GM19452 (cell line): ENCODE results near the gene ZCCHC8.
"Not testable (repeated sequence)": the region's sequence is repeated elsewhere in the genome, so short reads cannot be mapped to it uniquely, and the experiment has no call there.

Source experiments
- ATAC-seq: cut with Tn5 transposase; IDR thresholded peaks from one replicate; pipeline ENCODE4 v1.9.1; 2021; ENCODE audit not compliant: unreplicated experiment

Gene ZCCHC8

GRCh38 chr12:122435186-122435585 lies 65.5 kb downstream of the ZCCHC8 start:
- ATAC-seq = no peak

DNA sequence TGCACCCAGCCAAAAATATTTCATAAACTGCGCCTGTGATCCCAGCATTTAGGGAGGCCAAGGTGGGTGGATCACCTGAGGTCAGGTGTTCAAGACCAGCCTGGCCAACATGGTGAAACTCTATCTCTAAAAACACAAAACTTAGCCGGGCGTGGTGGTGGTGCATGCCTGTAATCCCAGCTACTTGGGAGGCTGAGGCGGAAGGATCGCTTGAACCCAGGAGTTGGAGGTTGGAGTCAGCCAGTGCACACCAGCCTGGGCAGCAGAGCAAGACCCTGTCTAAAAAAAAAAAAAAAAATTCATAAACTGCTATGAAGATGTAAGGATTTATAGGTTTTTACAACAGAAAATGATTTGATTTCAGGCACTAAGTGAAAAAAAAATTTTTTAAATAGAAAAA lies 71.7 kb downstream of the ZCCHC8 start:
- ATAC-seq = not testable (repeated sequence)

- no peak for ATAC-seq
These were observed 73.3 kb downstream of the ZCCHC8 start for GRCh38 chr12:122427403-122427802.

DNA sequence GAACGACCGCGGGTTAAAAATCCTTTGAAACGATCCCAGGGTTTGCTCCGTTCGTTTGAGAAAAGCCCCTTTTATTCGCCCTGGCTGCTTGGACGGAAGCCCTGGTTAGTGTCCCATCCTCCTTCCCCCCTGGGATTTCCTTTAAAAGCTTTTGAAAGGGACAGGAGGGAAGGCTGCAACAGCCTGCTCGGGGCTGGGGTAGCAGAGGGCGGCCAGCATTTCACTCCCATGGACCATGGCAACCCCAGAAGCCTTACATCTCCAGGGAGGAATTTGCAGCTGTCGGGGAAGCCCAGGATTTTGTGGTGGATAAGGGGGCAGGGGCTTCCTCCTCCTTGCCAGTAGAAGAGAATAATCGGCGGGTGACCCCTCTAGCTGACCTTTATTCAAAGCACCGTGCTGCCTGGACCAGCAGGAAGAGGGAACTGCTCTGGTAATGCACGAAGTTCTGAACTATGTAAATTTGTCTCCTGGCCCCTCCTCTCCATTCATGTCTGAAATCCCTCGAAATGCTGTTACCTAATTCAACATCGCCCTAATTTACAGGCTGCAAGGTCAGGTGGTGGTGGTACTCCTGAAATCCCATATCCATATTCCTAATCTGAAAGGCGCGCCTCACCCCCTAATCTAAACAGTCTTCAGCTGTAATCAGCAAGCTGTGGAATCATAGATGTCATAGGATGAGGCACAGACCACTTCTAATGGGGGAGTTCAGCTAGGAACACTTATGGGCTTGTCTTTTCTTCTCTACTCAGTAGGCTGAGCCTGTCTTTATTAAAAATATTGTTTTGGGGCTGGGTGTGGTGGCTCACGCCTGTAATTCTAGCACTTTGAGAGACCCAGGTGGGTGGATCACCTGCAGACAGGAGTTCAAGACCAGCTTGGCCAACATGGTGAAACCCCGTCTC lies 77.2 kb downstream of the ZCCHC8 start:
- ATAC-seq = no peak

DNA sequence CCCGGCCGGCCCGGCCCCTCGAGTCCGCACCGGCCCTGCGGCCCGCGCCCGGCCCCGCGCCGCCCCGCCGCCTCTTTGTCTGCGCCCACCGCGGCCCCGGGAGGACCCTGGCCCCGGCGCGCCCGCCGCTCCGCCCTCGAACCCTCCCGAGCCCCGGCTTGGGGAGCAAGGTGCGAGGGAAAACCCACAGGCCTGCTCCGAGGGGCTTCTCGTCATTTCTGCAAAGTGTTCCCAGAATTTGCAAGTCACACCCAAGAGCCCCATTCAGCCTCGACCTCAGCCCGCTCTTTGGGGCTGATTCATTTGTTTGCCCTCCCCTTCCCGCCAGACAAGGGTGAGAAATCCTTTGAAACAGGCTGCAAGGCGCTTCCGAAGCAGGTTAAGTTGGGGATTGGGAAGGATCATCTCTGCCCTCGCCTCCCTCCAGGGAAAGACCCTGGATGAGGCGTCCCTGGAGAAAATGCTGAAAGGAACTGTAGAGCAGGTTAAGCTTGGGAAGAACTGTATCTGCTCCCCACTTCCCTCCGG lies 77.9 kb downstream of the ZCCHC8 start:
- peak; percentile 3 for ATAC-seq

DNA sequence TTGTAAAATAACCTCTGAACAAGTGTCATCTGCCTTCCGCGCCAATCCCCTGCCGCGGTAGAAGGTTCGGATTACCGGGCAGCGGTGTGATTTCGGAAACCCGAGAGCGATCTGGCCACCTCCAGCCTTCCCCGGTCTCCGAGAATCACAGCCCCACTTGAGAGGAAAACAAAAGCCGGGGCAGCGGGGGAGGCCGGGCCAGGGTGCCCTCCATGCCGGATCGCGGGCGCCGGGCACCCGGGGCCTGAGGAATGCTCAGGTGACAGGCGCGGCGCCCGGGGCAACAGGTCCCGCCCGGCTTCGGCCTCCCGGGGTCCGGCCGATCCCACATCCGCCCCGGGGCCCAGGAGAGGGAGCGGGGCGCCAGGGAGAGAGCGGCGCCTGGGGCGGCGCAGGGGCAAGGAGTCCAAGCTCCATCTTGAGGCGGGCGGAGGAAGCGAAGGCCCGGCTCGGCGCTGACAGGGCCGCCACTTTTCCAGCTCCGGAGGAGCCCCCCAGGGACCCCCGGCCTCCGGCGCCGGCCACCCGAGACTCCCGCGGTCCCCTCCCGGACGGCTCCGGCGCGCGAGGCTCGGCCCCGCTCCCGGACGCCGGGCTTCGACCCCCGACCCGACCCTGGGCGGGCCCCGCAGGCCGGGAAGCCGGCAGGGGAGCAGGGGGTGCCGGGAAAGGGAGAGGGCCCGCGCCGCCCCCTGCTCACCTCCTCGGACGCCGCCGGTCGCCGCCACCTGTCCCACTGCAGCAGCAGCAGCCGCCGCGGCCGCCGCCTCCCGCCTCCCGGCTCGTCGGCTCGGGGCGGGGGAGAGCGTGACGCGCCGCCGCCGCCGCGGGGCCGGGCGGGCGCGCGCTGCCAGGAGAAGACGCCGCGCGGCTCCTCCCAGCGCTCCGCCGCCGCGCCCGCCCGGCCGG lies 78.7 kb downstream of the ZCCHC8 start, which contains the start of gene CLIP1:
Gene CLIP1 (minus strand): TSS at position 849 of the 909 bp plus-strand sequence. CDS start 42,217 bp downstream, outside the sequence.
- ATAC-seq = peak; percentile 62
